ENCODE results near the gene PGAM5. TPM values are rescaled to one million over a fixed set of nuclear protein-coding genes. Genes with fewer than 3 reads are reported as not detected.

Gene PGAM5
- polyA plus RNA-seq, 3 donors = 7.0 to 10.3 (median 9.6) TPM

DNA sequence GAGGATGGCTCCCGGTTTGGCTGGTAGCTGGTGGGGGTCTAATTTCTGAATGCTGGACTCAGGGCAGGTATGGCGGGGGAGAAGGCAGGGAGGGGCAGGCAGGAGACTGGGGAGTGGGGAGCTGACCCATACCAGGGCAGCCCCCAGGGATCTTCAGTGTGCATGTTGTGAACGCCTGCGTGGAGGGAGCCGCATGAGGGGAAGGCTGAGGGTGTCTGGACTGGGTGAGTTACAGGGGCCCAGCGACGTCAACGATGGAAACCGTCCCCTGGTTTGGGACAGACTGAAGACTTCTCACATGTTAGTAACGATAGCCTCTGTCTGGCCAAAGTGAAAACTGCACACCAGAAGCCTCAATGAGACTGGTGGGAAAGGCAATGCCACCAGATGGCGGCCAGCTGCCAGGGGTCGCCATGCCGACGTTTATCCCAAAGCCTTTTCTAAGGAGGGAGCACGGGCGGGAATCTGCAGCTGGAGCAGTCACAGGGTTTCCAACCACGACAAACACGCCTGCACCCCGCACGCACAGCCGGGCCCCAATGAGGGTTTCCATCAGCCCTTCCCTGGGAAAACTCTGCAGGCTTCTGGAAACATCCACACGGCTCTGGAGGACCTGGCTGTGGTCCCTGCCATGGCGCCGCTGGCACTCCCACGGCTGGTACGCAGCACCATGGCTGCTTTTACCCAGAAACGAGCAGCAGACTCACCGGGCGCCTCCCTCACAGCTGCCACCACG is 14.0 kb downstream of the PGAM5 start:
- intact Hi-C loops (cut with micrococcal nuclease) = no loop called here
- H3K9ac ChIP-seq (ENCODE audit: insufficient read depth, low read length, poor library complexity, severe bottlenecking) = no peak overlapping the region
- Mint-ChIP-seq H3K4me1 (no peaks in the 10 kb centered on the region), H3K4me3 (no peak overlapping the region), H3K27ac (peak overlapping the region in 2 of 7 donors; percentile 66 to 70), H3K27me3 (ENCODE audit: low read depth in 3 of 3) (no peaks in the 10 kb centered on the region), H3K9me3 (peaks cover 0 to 2% (median 0%) of the 10 kb centered on the region in 7 donors), H3K36me3 (peaks cover 76 to 93% of the 10 kb centered on the region in 2 donors)
- H3K9me3 ChIP-seq (replicated peaks in 1 of 2; ENCODE audit: control insufficient read depth in 1 of 2, insufficient read depth in 1 of 2, low read length in 2 of 2) = no peaks in the 10 kb centered on the region
- TF ChIP-seq, protein P1, sequence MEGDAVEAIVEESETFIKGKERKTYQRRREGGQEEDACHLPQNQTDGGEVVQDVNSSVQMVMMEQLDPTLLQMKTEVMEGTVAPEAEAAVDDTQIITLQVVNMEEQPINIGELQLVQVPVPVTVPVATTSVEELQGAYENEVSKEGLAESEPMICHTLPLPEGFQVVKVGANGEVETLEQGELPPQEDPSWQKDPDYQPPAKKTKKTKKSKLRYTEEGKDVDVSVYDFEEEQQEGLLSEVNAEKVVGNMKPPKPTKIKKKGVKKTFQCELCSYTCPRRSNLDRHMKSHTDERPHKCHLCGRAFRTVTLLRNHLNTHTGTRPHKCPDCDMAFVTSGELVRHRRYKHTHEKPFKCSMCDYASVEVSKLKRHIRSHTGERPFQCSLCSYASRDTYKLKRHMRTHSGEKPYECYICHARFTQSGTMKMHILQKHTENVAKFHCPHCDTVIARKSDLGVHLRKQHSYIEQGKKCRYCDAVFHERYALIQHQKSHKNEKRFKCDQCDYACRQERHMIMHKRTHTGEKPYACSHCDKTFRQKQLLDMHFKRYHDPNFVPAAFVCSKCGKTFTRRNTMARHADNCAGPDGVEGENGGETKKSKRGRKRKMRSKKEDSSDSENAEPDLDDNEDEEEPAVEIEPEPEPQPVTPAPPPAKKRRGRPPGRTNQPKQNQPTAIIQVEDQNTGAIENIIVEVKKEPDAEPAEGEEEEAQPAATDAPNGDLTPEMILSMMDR (IDR thresholded peaks at IDR 0.05) = no peak
- peaks cover 79 to 96% of the 10 kb centered on the region in 2 donors for H3K36me3 ChIP-seq (replicated peaks in 1 of 2; ENCODE audit: control insufficient read depth in 1 of 2, insufficient read depth in 2 of 2, low read length in 2 of 2)
- no peak overlapping the region for H3K27ac ChIP-seq (ENCODE audit: low read depth in 1 of 2, low read length in 2 of 2)
- peaks cover 5% of the 10 kb centered on the region for H4K20me1 ChIP-seq (ENCODE audit: insufficient read depth, low read length)
- H3K27me3 ChIP-seq (ENCODE audit: control insufficient read depth in 2 of 2, insufficient read depth in 2 of 2, low read length in 2 of 2) = no peaks in the 10 kb centered on the region
- no peak overlapping the region for H3K4me2 ChIP-seq (replicated peaks; ENCODE audit: extremely low read depth, low read length, poor library complexity, severe bottlenecking)
- WGBS (ENCODE audit: insufficient coverage) = 95% methylated on average over 28 of the region's 30 CpGs
- peak in 1 of 3 donors; percentile 2 for DNase-seq
- H3K4me1 ChIP-seq (ENCODE audit: control insufficient read depth in 1 of 2, insufficient read depth in 2 of 2, low read length in 2 of 2) = no peaks in the 10 kb centered on the region
- no peak overlapping the region for H2AFZ ChIP-seq (ENCODE audit: insufficient read depth, low read depth, low read length, poor library complexity, severe bottlenecking)
- H3K79me2 ChIP-seq (ENCODE audit: insufficient read depth, low read length) = no peaks in the 10 kb centered on the region
- H3K4me3 ChIP-seq (replicated peaks in 1 of 3; ENCODE audit: low read depth in 2 of 3, low read length in 3 of 3) = no peak overlapping the region

DNA sequence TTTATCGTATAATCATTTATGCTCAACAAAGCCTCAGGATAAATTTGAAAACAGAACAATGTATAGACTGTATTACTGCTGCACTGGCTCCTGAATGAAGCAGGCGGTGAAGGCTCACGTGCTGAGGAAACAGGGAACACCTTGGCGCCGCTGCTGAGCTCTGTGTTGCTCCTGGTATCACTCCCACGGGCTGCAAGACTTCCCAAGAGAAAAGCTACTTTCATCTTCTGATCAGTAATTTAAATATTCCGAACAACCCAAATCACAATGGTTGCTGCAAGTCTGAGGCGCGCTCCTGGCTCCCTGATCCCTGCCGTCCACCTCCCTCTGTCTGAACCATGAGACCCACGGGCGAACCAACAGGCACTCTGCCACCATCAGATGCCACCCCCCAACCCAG is 15.7 kb downstream of the PGAM5 start:
- H4K20me1 ChIP-seq (ENCODE audit: insufficient read depth, low read length) = peaks cover 4% of the 10 kb centered on the region
- H3K27ac ChIP-seq (ENCODE audit: low read depth in 1 of 2, low read length in 2 of 2) = no peak overlapping the region
- Mint-ChIP-seq H3K36me3 (peaks cover 78 to 93% of the 10 kb centered on the region in 2 donors), H3K9me3 (peaks cover 0 to 4% (median 0%) of the 10 kb centered on the region in 7 donors), H3K4me3 (no peak overlapping the region), H3K27ac (no peak overlapping the region), H3K27me3 (ENCODE audit: low read depth in 3 of 3) (no peaks in the 10 kb centered on the region), H3K4me1 (no peaks in the 10 kb centered on the region)
- no peaks in the 10 kb centered on the region for H3K79me2 ChIP-seq (ENCODE audit: insufficient read depth, low read length)
- peaks cover 81 to 96% of the 10 kb centered on the region in 2 donors for H3K36me3 ChIP-seq (replicated peaks in 1 of 2; ENCODE audit: control insufficient read depth in 1 of 2, insufficient read depth in 2 of 2, low read length in 2 of 2)
- H2AFZ ChIP-seq (ENCODE audit: insufficient read depth, low read depth, low read length, poor library complexity, severe bottlenecking) = no peak overlapping the region
- intact Hi-C loops (cut with micrococcal nuclease) = no loop called here
- TF ChIP-seq, protein P1 (IDR thresholded peaks at IDR 0.05) = no peak
- no peak overlapping the region for H3K4me2 ChIP-seq (replicated peaks; ENCODE audit: extremely low read depth, low read length, poor library complexity, severe bottlenecking)
- no peaks in the 10 kb centered on the region for H3K27me3 ChIP-seq (ENCODE audit: control insufficient read depth in 2 of 2, insufficient read depth in 2 of 2, low read length in 2 of 2)
- no peaks in the 10 kb centered on the region for H3K4me1 ChIP-seq (ENCODE audit: control insufficient read depth in 1 of 2, insufficient read depth in 2 of 2, low read length in 2 of 2)
- H3K9ac ChIP-seq (ENCODE audit: insufficient read depth, low read length, poor library complexity, severe bottlenecking) = no peak overlapping the region
- H3K4me3 ChIP-seq (replicated peaks in 1 of 3; ENCODE audit: low read depth in 2 of 3, low read length in 3 of 3) = no peak overlapping the region
- no peak for DNase-seq
- H3K9me3 ChIP-seq (replicated peaks in 1 of 2; ENCODE audit: control insufficient read depth in 1 of 2, insufficient read depth in 1 of 2, low read length in 2 of 2) = no peaks in the 10 kb centered on the region
- 99% methylated on average over 8 of the region's 12 CpGs for WGBS (ENCODE audit: insufficient coverage)

Measured in CD14-positive monocyte (primary cell).